ENCODE measurements around the gene ZNF311.
A peak's percentile ranks its signal among the peaks of the same experiment; 100 is the strongest.
"Not testable (repeated sequence)": the region's sequence is repeated elsewhere in the genome, so short reads cannot be mapped to it uniquely, and the experiment has no call there.

The ZNF311 gene

GRCh38 chr6:28983838-28984237, 21.3 kb downstream of the ZNF311 start:
- no peak for FAIRE-seq

GRCh38 chr6:28982476-28983266, 22.4 kb downstream of the ZNF311 start:
- FAIRE-seq (no peak), DNase-seq (ENCODE audit: insufficient read length, low spot score) (peak; percentile 42)

More at GRCh38 chr6:28983838-28984237, 21.3 kb downstream of the ZNF311 start:
- no peak for DNase-seq (ENCODE audit: insufficient read length, low spot score)

GRCh38 chr6:28981833-28982475, 23.2 kb downstream of the ZNF311 start:
- DNase-seq (ENCODE audit: insufficient read length, low spot score) (peak; percentile 70), FAIRE-seq (no peak)

GRCh38 chr6:28981431-28981832, 23.7 kb downstream of the ZNF311 start:
- DNase-seq (ENCODE audit: insufficient read length, low spot score) (peak; percentile 12), FAIRE-seq (no peak)

- FAIRE-seq (peak; percentile 58), DNase-seq (ENCODE audit: insufficient read length, low spot score) (peak; percentile 75)
Observed at GRCh38 chr6:28980852-28981430, 24.2 kb downstream of the ZNF311 start.

GRCh38 chr6:28980137-28980851, 24.8 kb downstream of the ZNF311 start:
- FAIRE-seq, result no peak

GRCh38 chr6:28979679-28980078, 25.4 kb downstream of the ZNF311 start:
- FAIRE-seq (no peak), DNase-seq (ENCODE audit: insufficient read length, low spot score) (no peak)

More at GRCh38 chr6:28980137-28980851, 24.8 kb downstream of the ZNF311 start:
- no peak for DNase-seq (ENCODE audit: insufficient read length, low spot score)

GRCh38 chr6:28978959-28979561, 26.1 kb downstream of the ZNF311 start:
- no peak for DNase-seq (ENCODE audit: insufficient read length, low spot score)
- FAIRE-seq, result no peak

- DNase-seq (ENCODE audit: insufficient read length, low spot score), result no peak
- FAIRE-seq, result no peak
Observed at GRCh38 chr6:28978133-28978491, 27.0 kb downstream of the ZNF311 start.

- DNase-seq (ENCODE audit: insufficient read length, low spot score) (peak; percentile 53), FAIRE-seq (no peak)
Observed at GRCh38 chr6:28977341-28978132, 27.6 kb downstream of the ZNF311 start.

- DNase-seq (ENCODE audit: insufficient read length, low spot score), result no peak
- FAIRE-seq, result no peak
Observed at GRCh38 chr6:28976677-28977076, 28.4 kb downstream of the ZNF311 start.

GRCh38 chr6:28974505-28974904, 30.6 kb downstream of the ZNF311 start:
- FAIRE-seq, result no peak
- DNase-seq (ENCODE audit: insufficient read length, low spot score), result no peak

- FAIRE-seq; DNase-seq (ENCODE audit: insufficient read length, low spot score): not testable (repeated sequence)
Observed at GRCh38 chr6:28970056-28970455, 35.1 kb downstream of the ZNF311 start.

- DNase-seq (ENCODE audit: insufficient read length, low spot score) (no peak), FAIRE-seq (no peak)
Observed at GRCh38 chr6:28969129-28969528, 36.0 kb downstream of the ZNF311 start.

- no peak for DNase-seq (ENCODE audit: insufficient read length, low spot score)
- no peak for FAIRE-seq
Observed at GRCh38 chr6:28968476-28968875, 36.6 kb downstream of the ZNF311 start.

- DNase-seq (ENCODE audit: insufficient read length, low spot score) (no peak), FAIRE-seq (no peak)
Observed at GRCh38 chr6:28965706-28966105, 39.4 kb downstream of the ZNF311 start.

- DNase-seq (ENCODE audit: insufficient read length, low spot score) (no peak), FAIRE-seq (no peak)
Observed at GRCh38 chr6:28960846-28961500, 44.1 kb downstream of the ZNF311 start.

GRCh38 chr6:28958561-28959243, 46.4 kb downstream of the ZNF311 start:
- FAIRE-seq; DNase-seq (ENCODE audit: insufficient read length, low spot score): not testable (repeated sequence)

All from HTR-8/SVneo (cell line).